H1 (cell line): Measurements from ENCODE around the gene MDFI. TPM values are rescaled to one million over a fixed set of nuclear protein-coding genes. Genes with fewer than 3 reads are reported as not detected.

Experiments
- CTCF ChIA-PET: fragments of 300-600 bp; sonication (Branson Sonifier 250); formaldehyde crosslinking; loops from one replicate; lab custom pipeline; 2021; ENCODE audit not compliant: partially characterized antibody; lab: Charles Lee
- POLR2A ChIA-PET: fragments of 300-600 bp; sonication (Branson Sonifier 250); formaldehyde crosslinking; loops from one replicate; lab custom pipeline; 2021; ENCODE audit warnings: inconsistent platforms; ENCODE audit not compliant: partially characterized antibody; lab: Charles Lee
- DNase-seq, 2 experiments: peaks; one replicate each; pipeline versions ENCODE4 v3.0.0 to v3.0.0-alpha.2; 2010 to 2022; ENCODE audit warnings: low spot score in 2 of 2, low read depth in 1 of 2, mixed read lengths in 1 of 2
- FAIRE-seq: peaks from 2 replicates; lab custom pipeline; 2011; peaks lifted over from hg19 to GRCh38; lab: Jason Lieb, UNC
- H2AFZ ChIP-seq: 2 replicates; pipeline ENCODE4 v1.8.1; 2012; ENCODE audit warnings: low read length, inconsistent platforms
- H2AK5ac ChIP-seq: 2 replicates; pipeline ENCODE4 v1.6.1; 2013; ENCODE audit warnings: low read depth, low read length
- H2BK120ac ChIP-seq: replicated peaks from 2 replicates; pipeline ENCODE3; 2013; ENCODE audit warnings: low read depth, low read length, inconsistent platforms
- H2BK12ac ChIP-seq: 2 replicates; pipeline ENCODE4 v1.6.1; 2013; ENCODE audit warnings: low read depth, low read length
- H2BK15ac ChIP-seq: 2 replicates; pipeline ENCODE4 v1.6.1; 2013; ENCODE audit warnings: low read length
- H2BK20ac ChIP-seq: 2 replicates; pipeline ENCODE4 v1.6.1; 2013; ENCODE audit warnings: low read length
- H2BK5ac ChIP-seq: 2 replicates; pipeline ENCODE4 v1.6.1; 2013; ENCODE audit warnings: low read depth, low read length
- H3K14ac ChIP-seq: 2 replicates; pipeline ENCODE4 v1.6.1; 2013; ENCODE audit warnings: inconsistent platforms; ENCODE audit not compliant: insufficient read length
- H3K18ac ChIP-seq: 2 replicates; pipeline ENCODE4 v1.6.1; 2013; ENCODE audit warnings: low read length; ENCODE audit errors: extremely low read depth
- H3K23ac ChIP-seq: 2 replicates; pipeline ENCODE4 v1.6.1; 2013; ENCODE audit warnings: inconsistent platforms; ENCODE audit not compliant: insufficient read length
- H3K23me2 ChIP-seq: 2 replicates; pipeline ENCODE4 v1.6.1; 2013; ENCODE audit warnings: low read depth, low read length
- H3K27ac ChIP-seq: 2 replicates; pipeline ENCODE4 v1.6.1; 2011; ENCODE audit warnings: low read depth, low read length, inconsistent platforms
- H3K27me3 ChIP-seq, 4 experiments: replicated peaks in 1 of 4; 1 replicate in 1 of 4; 2 replicates in 3 of 4; pipeline versions ENCODE4 v1.6.1 to v1.8.1; 2011 to 2013; ENCODE audit warnings: low read length in 3 of 4, mild to moderate bottlenecking in 3 of 4, inconsistent platforms in 2 of 4, mixed read lengths in 2 of 4, moderate library complexity in 1 of 4; ENCODE audit not compliant: control insufficient read depth in 3 of 4, insufficient read depth in 3 of 4; ENCODE audit errors: extremely low read depth in 1 of 4
- H3K36me3 ChIP-seq, 4 experiments: 2 replicates each; pipeline versions ENCODE4 v1.6.1 to v1.8.1; 2011 to 2013; ENCODE audit warnings: mild to moderate bottlenecking in 4 of 4, low read length in 3 of 4, moderate library complexity in 2 of 4, control low read depth in 1 of 4, inconsistent platforms in 1 of 4; ENCODE audit not compliant: insufficient read depth in 4 of 4, control insufficient read depth in 2 of 4
- H3K4ac ChIP-seq: replicated peaks from 2 replicates; pipeline ENCODE3; 2013; ENCODE audit warnings: low read length, low read depth, mixed read lengths, inconsistent platforms; ENCODE audit not compliant: insufficient read length
- H3K4me1 ChIP-seq, 4 experiments: replicated peaks in 1 of 4; 1 replicate in 1 of 4; 2 replicates in 3 of 4; pipeline versions ENCODE4 v1.6.1 to v1.8.1; 2011 to 2013; ENCODE audit warnings: low read length in 3 of 4, inconsistent platforms in 2 of 4, mixed read lengths in 1 of 4; ENCODE audit not compliant: insufficient read depth in 4 of 4, control insufficient read depth in 3 of 4
- H3K4me2 ChIP-seq, 2 experiments: 2 replicates each; pipeline versions ENCODE4 v1.6.1 to v1.8.1; 2011 to 2013; ENCODE audit warnings: low read depth in 2 of 2, low read length in 2 of 2, control low read depth in 1 of 2, inconsistent platforms in 1 of 2, mild to moderate bottlenecking in 1 of 2; ENCODE audit not compliant: insufficient read depth in 1 of 2
- H3K4me3 ChIP-seq, 4 experiments: fragments of 200-600, 300-600 bp in 1 of 4; sonication (generic), shearing (Covaris generic), sonication (Bioruptor Twin) in 1 of 4; 2 replicates each; pipeline versions ENCODE4 v1.5.1 to v1.8.1; 2011 to 2016; ENCODE audit warnings: low read length in 4 of 4, low read depth in 3 of 4, control low read depth in 2 of 4, inconsistent platforms in 2 of 4, mild to moderate bottlenecking in 2 of 4, mixed read lengths in 1 of 4, moderate library complexity in 1 of 4; ENCODE audit not compliant: insufficient read depth in 2 of 4; ENCODE audit errors: extremely low read depth in 1 of 4
- H3K56ac ChIP-seq: replicated peaks from 2 replicates; pipeline ENCODE3; 2013; ENCODE audit warnings: low read depth, mild to moderate bottlenecking, mixed read lengths, low read length, inconsistent platforms; ENCODE audit not compliant: insufficient read length
- H3K79me1 ChIP-seq: 2 replicates; pipeline ENCODE4 v1.6.1; 2013; ENCODE audit warnings: low read depth, low read length, control low read depth
- H3K79me2 ChIP-seq, 2 experiments: 2 replicates each; pipeline versions ENCODE4 v1.6.1 to v1.8.1; 2012 to 2013; ENCODE audit warnings: low read length in 2 of 2, mild to moderate bottlenecking in 2 of 2, inconsistent platforms in 1 of 2; ENCODE audit not compliant: insufficient read depth in 2 of 2, control insufficient read depth in 1 of 2
- H3K9ac ChIP-seq, 4 experiments: replicated peaks in 1 of 4; 1 replicate in 1 of 4; 2 replicates in 3 of 4; pipeline versions ENCODE4 v1.6.1 to v1.8.1; 2011 to 2013; ENCODE audit warnings: low read depth in 3 of 4, low read length in 3 of 4, control low read depth in 2 of 4, mild to moderate bottlenecking in 2 of 4, moderate library complexity in 2 of 4, inconsistent platforms in 1 of 4; ENCODE audit errors: extremely low read depth in 1 of 4
- H3K9me3 ChIP-seq, 2 experiments: 2 replicates each; pipeline versions ENCODE4 v1.6.1 to v1.8.1; 2012 to 2013; ENCODE audit warnings: mild to moderate bottlenecking in 2 of 2, moderate library complexity in 2 of 2, control low read depth in 1 of 2, inconsistent platforms in 1 of 2, low read depth in 1 of 2, low read length in 1 of 2, mixed read lengths in 1 of 2; ENCODE audit not compliant: insufficient read depth in 2 of 2
- H4K20me1 ChIP-seq, 2 experiments: replicated peaks in 1 of 2; 2 replicates each; pipeline versions ENCODE3 to v1.8.1; 2011 to 2013; ENCODE audit warnings: inconsistent platforms in 2 of 2, low read length in 2 of 2, mild to moderate bottlenecking in 1 of 2; ENCODE audit not compliant: insufficient read depth in 2 of 2, control insufficient read depth in 1 of 2
- H4K5ac ChIP-seq: 2 replicates; pipeline ENCODE4 v1.6.1; 2013; ENCODE audit warnings: low read length, low read depth, mixed read lengths, inconsistent platforms; ENCODE audit not compliant: insufficient read length
- H4K8ac ChIP-seq: 2 replicates; pipeline ENCODE4 v1.8.0; 2013; ENCODE audit warnings: mild to moderate bottlenecking, moderate library complexity, low read length, inconsistent platforms; ENCODE audit not compliant: insufficient read depth; ENCODE audit errors: extremely low read depth
- H4K91ac ChIP-seq: replicated peaks from 2 replicates; pipeline ENCODE3; 2013; ENCODE audit warnings: low read length, mixed read lengths, inconsistent platforms; ENCODE audit not compliant: insufficient read length
- ATF3 ChIP-seq: IDR thresholded peaks from 2 replicates; pipeline ENCODE4 v1.6.1; 2011; ENCODE audit warnings: low read depth, mild to moderate bottlenecking, low read length; ENCODE audit not compliant: insufficient read depth
- GABPA ChIP-seq: IDR thresholded peaks from 2 replicates; pipeline ENCODE4 v1.6.1; 2011; ENCODE audit warnings: mild to moderate bottlenecking, low read length, moderate library complexity, borderline replicate concordance; ENCODE audit not compliant: insufficient read depth
- GTF2F1 ChIP-seq: IDR thresholded peaks from 2 replicates; pipeline ENCODE4 v1.6.1; 2012; ENCODE audit warnings: low read depth, low read length, improper control_type of control experiment, borderline replicate concordance
- HDAC6 ChIP-seq: IDR thresholded peaks from one replicate; pipeline ENCODE4 v1.7.1; 2012; ENCODE audit warnings: low read depth, mild to moderate bottlenecking, inconsistent platforms, low read length, moderate library complexity
- JUN ChIP-seq: IDR thresholded peaks from 2 replicates; pipeline ENCODE4 v1.6.1; 2011; ENCODE audit warnings: low read depth, mild to moderate bottlenecking, improper control_type of control experiment, low read length
- JUND ChIP-seq: IDR thresholded peaks from 2 replicates; pipeline ENCODE4 v1.6.1; 2011; ENCODE audit warnings: mild to moderate bottlenecking, improper control_type of control experiment, low read length
- MAX ChIP-seq: IDR thresholded peaks from 2 replicates; pipeline ENCODE4 v1.6.1; 2012; ENCODE audit warnings: inconsistent platforms
- PHF8 ChIP-seq: fragments of 200-600 bp; sonication (generic); conservative IDR thresholded peaks from 2 replicates; pipeline ENCODE4 v1.7.1; 2012; ENCODE audit warnings: low read depth, mild to moderate bottlenecking, inconsistent platforms, low read length, moderate library complexity
- RXRA ChIP-seq: IDR thresholded peaks from 2 replicates; pipeline ENCODE4 v1.6.1; 2011; ENCODE audit warnings: low read depth, mild to moderate bottlenecking, low read length, moderate library complexity; ENCODE audit not compliant: insufficient read depth
- SP2 ChIP-seq: IDR thresholded peaks from 2 replicates; pipeline ENCODE4 v1.6.1; 2012; ENCODE audit warnings: mild to moderate bottlenecking, low read length, inconsistent platforms
- TAF1 ChIP-seq: IDR thresholded peaks from 2 replicates; pipeline ENCODE4 v1.6.1; 2011; ENCODE audit warnings: mild to moderate bottlenecking, low read depth, low read length
- TCF12 ChIP-seq: IDR thresholded peaks from 2 replicates; pipeline ENCODE4 v1.6.1; 2011; ENCODE audit warnings: low read depth, mild to moderate bottlenecking, low read length
- ZNF274 ChIP-seq: IDR thresholded peaks from 2 replicates; pipeline ENCODE4 v1.7.0; 2012; ENCODE audit warnings: low read length, borderline replicate concordance; ENCODE audit errors: extremely low read depth
- WGBS, 2 experiments: shearing (Covaris generic) in 1 of 2; methylation state at CpG; one replicate each; pipeline versions ENCODE4 v1.1.6 to v1.1.7; 2013 to 2015; ENCODE audit warnings: low lambda C conversion rate in 2 of 2, mixed read lengths in 2 of 2, inconsistent platforms in 1 of 2, low coverage in 1 of 2, missing lambda C conversion rate in 1 of 2; ENCODE audit not compliant: insufficient replicate concordance in 2 of 2, insufficient coverage in 1 of 2, insufficient read length in 1 of 2; ENCODE audit errors: extremely low coverage in 1 of 2, missing lambda C conversion rate in 1 of 2; 5-methylcytosine and 5-hydroxymethylcytosine counted together
- polyA plus RNA-seq, 7 experiments: library from polyadenylated mRNA; depleted of rRNA in 3 of 7; stranded (reverse) in 5 of 7; unstranded in 2 of 7; fragments of >200 nt in 5 of 7; fragments of 200-250 nt in 2 of 7; gene quantifications; 1 replicate in 5 of 7; 2 replicates in 1 of 7; 4 replicates in 1 of 7; pipeline versions ENCODE4 v1.2.1 to v1.2.3, GENCODE V29; 2011 to 2013; ENCODE audit warnings: missing spikeins in 2 of 7, mixed read lengths in 2 of 7
- total RNA-seq: library from RNA; stranded (reverse); fragmentation: NEBNext Ultra II Directional; extraction: Animal tissue kit (Norgen Biotek cat#: 25700); gene quantifications from 2 replicates; pipeline ENCODE4 v1.2.1, GENCODE V29; 2021

The MDFI gene
- total and polyA plus RNA-seq, 2 of the 8 experiments (the other 6 are each of a cell fraction or from before 2014, with no cell fraction given), result 41.0 to 65.6 TPM

GRCh38 chr6:41595166-41595565 is 43.1 kb upstream of the MDFI start:
- H2BK15ac ChIP-seq, result no peak overlapping the region
- no peak overlapping the region for H3K23ac ChIP-seq
- no peak overlapping the region for H3K4me3 ChIP-seq
- no peak overlapping the region for H3K56ac ChIP-seq
- no peak overlapping the region for H3K4ac ChIP-seq
- no peaks in the 10 kb centered on the region for H3K27me3 ChIP-seq
- ChIA-PET POLR2A (interaction anchor here (0.9 to 1.6 kb wide), 3 partner anchors 10 to 42 kb away, joined by 3 to 6 read pairs (median 4); no protein-coding TSS in a partner anchor), CTCF (interaction anchor here (0.7 to 27.7 kb wide), 21 partner anchors 8 to 227 kb away, joined by 3 to 361 read pairs (median 4); no protein-coding TSS in a partner anchor)
- H4K20me1 ChIP-seq, result peaks cover 0 to 2% of the 10 kb centered on the region in 2 experiments
- no peak overlapping the region for H3K14ac ChIP-seq
- no peak overlapping the region for H2AK5ac ChIP-seq
- no peaks in the 10 kb centered on the region for H3K23me2 ChIP-seq
- peak overlapping the region; percentile 46; the same call in 1 of the 2 replicates for H4K8ac ChIP-seq
- peaks cover 3 to 26% (median 13%) of the 10 kb centered on the region in 4 experiments for H3K4me1 ChIP-seq
- no peak overlapping the region for H3K18ac ChIP-seq
- no peak overlapping the region for H3K27ac ChIP-seq
- no peak overlapping the region for H3K4me2 ChIP-seq
- WGBS, 2 experiments, result 92% methylated on average over 6 of the region's 6 CpGs; no CpG with 5 or more reads in 1 of the 2 experiments
- no peaks in the 10 kb centered on the region for H3K79me1 ChIP-seq
- H3K36me3 ChIP-seq, result peaks cover 0 to 3% (median 0%) of the 10 kb centered on the region in 4 experiments; a peak in 2 of 8 replicates
- H2BK5ac ChIP-seq, result 0 out of 2 replicates have a peak overlapping the region, but pooled peaks have one; percentile 63
- no peaks in the 10 kb centered on the region for H3K9me3 ChIP-seq
- H2BK20ac ChIP-seq, result no peak overlapping the region
- no peak overlapping the region for H4K91ac ChIP-seq
- no peaks in the 10 kb centered on the region for H3K79me2 ChIP-seq
- H2BK120ac ChIP-seq, result no peak overlapping the region
- no peak overlapping the region for H2BK12ac ChIP-seq
- FAIRE-seq, result no peak
- no peak for DNase-seq
- no peak overlapping the region for H3K9ac ChIP-seq
- H4K5ac ChIP-seq, result no peak overlapping the region
- no peak overlapping the region for H2AFZ ChIP-seq
- TF ChIP-seq HDAC6 (no peak), GTF2F1 (no peak), ATF3 (no peak), ZNF274 (no peak), SP2 (no peak), TCF12 (no peak), JUN (no peak), RXRA (no peak), MAX (no peak), GABPA (no peak), TAF1 (no peak), PHF8 (no peak), JUND (no peak)
